Breast epithelium (tissue), 3 donors: ENCODE data around the gene PRR7.

Source experiments
- CTCF ChIP-seq, 3 donors: fragments of 450-650 bp; IDR thresholded peaks; one replicate each; pipeline ENCODE4 v1.5.1; 2016 to 2017; ENCODE audit warnings: antibody characterized with exemption in 3 of 3, mild to moderate bottlenecking in 3 of 3, moderate library complexity in 3 of 3
- POLR2A ChIP-seq: fragments of 450-650 bp; IDR thresholded peaks from one replicate; pipeline ENCODE4 v1.6.1; 2016; ENCODE audit warnings: antibody characterized with exemption, mild to moderate bottlenecking, moderate library complexity
- POLR2AphosphoS5 ChIP-seq, 3 donors: sonication (generic); formaldehyde crosslinking; IDR thresholded peaks; one replicate each; pipeline ENCODE4 v1.6.1; 2017; ENCODE audit warnings: antibody characterized with exemption in 3 of 3

GRCh38 chr5:177494346-177495195 is 48.0 kb downstream of the PRR7 start:
- no peak for TF ChIP-seq POLR2A
- no peak for TF ChIP-seq CTCF (IDR thresholded peaks at IDR 0.05)
- no peak for TF ChIP-seq POLR2AphosphoS5 (IDR thresholded peaks at IDR 0.05)
